A549 (cell line): ENCODE results near the gene SERINC5. TPM values are rescaled to one million over a fixed set of nuclear protein-coding genes. Genes with fewer than 3 reads are reported as not detected.

Experiments used
- ATAC-seq, 2 experiments: fragments of 200-7000 bp in 1 of 2; fragments of >200 bp in 1 of 2; cut with Nextera tagmentation in 1 of 2; cut with Tn5 transposase in 1 of 2; 3 replicates each; pipeline versions ENCODE4 v1.8.0 to v1.9.1; 2018 to 2020; ENCODE audit warnings: mild to moderate bottlenecking in 1 of 2, moderate library complexity in 1 of 2
- CTCF ChIA-PET: fragments of 300-600 bp; sonication (Branson Sonifier 250); formaldehyde crosslinking; extraction: SDS; loops from one replicate; lab custom pipeline; 2021; ENCODE audit warnings: antibody characterized with exemption, inconsistent platforms; lab: Yijun Ruan, JAX
- POLR2A ChIA-PET: fragments of 350-600 bp; formaldehyde crosslinking; extraction: SDS; loops from one replicate; lab custom pipeline; 2021; ENCODE audit warnings: antibody characterized with exemption, inconsistent platforms; lab: Yijun Ruan, JAX
- DNase-seq, 2 experiments: peaks; one replicate each; pipeline versions ENCODE4 v3.0.0 to v3.0.0-alpha.2; 2011 to 2016; ENCODE audit warnings: low read depth in 1 of 2, low spot score in 1 of 2
- FAIRE-seq: peaks from 2 replicates; lab custom pipeline; 2011; peaks lifted over from hg19 to GRCh38; lab: Jason Lieb, UNC
- H3K27ac ChIP-seq, 2 experiments: fragments of >200 bp; sonication (Bioruptor Twin); formaldehyde crosslinking; 3 replicates each; pipeline ENCODE4 v1.5.1; 2016 to 2017
- H3K4me1 ChIP-seq: fragments of >200 bp; sonication (Bioruptor Twin); formaldehyde crosslinking; 3 replicates; pipeline ENCODE4 v1.6.1; 2016
- H3K4me2 ChIP-seq: fragments of >200 bp; sonication (Bioruptor Twin); formaldehyde crosslinking; 3 replicates; pipeline ENCODE4 v1.6.1; 2016
- H3K4me3 ChIP-seq: fragments of >200 bp; sonication (Bioruptor Twin); formaldehyde crosslinking; 3 replicates; pipeline ENCODE4 v1.5.1; 2016
- H3K9me3 ChIP-seq: fragments of >200 bp; sonication (Bioruptor Twin); formaldehyde crosslinking; 3 replicates; pipeline ENCODE4 v1.6.1; 2016
- BHLHE40 ChIP-seq: IDR thresholded peaks from 2 replicates; pipeline ENCODE4 v1.6.1; 2012; ENCODE audit warnings: low read depth, low read length, inconsistent platforms
- CHD4 ChIP-seq: fragments of 200-600 bp; sonication (generic); IDR thresholded peaks from 2 replicates; pipeline ENCODE4 v1.6.1; 2016; ENCODE audit warnings: antibody characterized with exemption, mild to moderate bottlenecking, borderline replicate concordance
- EHF ChIP-seq: fragments of 250-450 bp; sonication (Bioruptor Pico); IDR thresholded peaks from 2 replicates; pipeline ENCODE4 v1.5.0; 2020; ENCODE audit warnings: mild to moderate bottlenecking
- EHMT2 ChIP-seq: fragments of 200-600 bp; sonication (generic); IDR thresholded peaks from 2 replicates; pipeline ENCODE4 v1.6.1; 2016; ENCODE audit warnings: antibody characterized with exemption, low read depth, mild to moderate bottlenecking, moderate library complexity
- HMGXB4 ChIP-seq: fragments of 250-450 bp; sonication (Bioruptor Pico); IDR thresholded peaks from 2 replicates; pipeline ENCODE4 v1.5.0; 2021; ENCODE audit warnings: mild to moderate bottlenecking, moderate library complexity, borderline replicate concordance
- HOXB13 ChIP-seq: fragments of 250-450 bp; sonication (Bioruptor Pico); IDR thresholded peaks from 2 replicates; pipeline ENCODE4 v1.5.0; 2020; ENCODE audit warnings: low read depth, mild to moderate bottlenecking, moderate library complexity
- HOXB5 ChIP-seq: fragments of 250-450 bp; sonication (Bioruptor Pico); IDR thresholded peaks from 2 replicates; pipeline ENCODE4 v1.5.0; 2020; ENCODE audit warnings: mild to moderate bottlenecking, moderate library complexity
- JUN ChIP-seq, 2 experiments: fragments of >200 bp; sonication (Bioruptor Twin); formaldehyde crosslinking; IDR thresholded peaks; 2 replicates in 1 of 2; 3 replicates in 1 of 2; pipeline ENCODE4 v1.6.1; 2016 to 2017
- MAFK ChIP-seq: fragments of 450-650 bp; IDR thresholded peaks from 2 replicates; pipeline ENCODE4 v1.6.1; 2014; ENCODE audit not compliant: partially characterized antibody
- MAX ChIP-seq: IDR thresholded peaks from 2 replicates; pipeline ENCODE4 v1.6.1; 2012
- MYC ChIP-seq: IDR thresholded peaks from 2 replicates; pipeline ENCODE4 v1.6.1; 2012; ENCODE audit warnings: mild to moderate bottlenecking, inconsistent platforms, low read length, improper control_type of control experiment, borderline replicate concordance
- NPAS2 ChIP-seq: fragments of 250-450 bp; sonication (Bioruptor Pico); IDR thresholded peaks from 2 replicates; pipeline ENCODE4 v1.8.0; 2022; ENCODE audit warnings: mild to moderate bottlenecking, moderate library complexity, borderline replicate concordance
- PBX3 ChIP-seq: IDR thresholded peaks from 2 replicates; pipeline ENCODE4 v1.6.1; 2012
- PHF8 ChIP-seq: fragments of 200-600 bp; sonication (generic); IDR thresholded peaks from 2 replicates; pipeline ENCODE4 v1.6.1; 2016; ENCODE audit warnings: low read depth, mild to moderate bottlenecking, antibody characterized with exemption, moderate library complexity, borderline replicate concordance
- POLR2A ChIP-seq: IDR thresholded peaks from 2 replicates; pipeline ENCODE4 v1.6.1; 2012; ENCODE audit warnings: mild to moderate bottlenecking, low read length
- POLR2AphosphoS2 ChIP-seq: conservative IDR thresholded peaks from 2 replicates; pipeline ENCODE4 v1.6.1; 2012; ENCODE audit warnings: low read length, improper control_type of control experiment, inconsistent platforms
- RAD21 ChIP-seq, 2 experiments: fragments of >200 bp in 1 of 2; sonication (Bioruptor Twin) in 1 of 2; formaldehyde crosslinking in 1 of 2; IDR thresholded peaks in 1 of 2; conservative IDR thresholded peaks in 1 of 2; 2 replicates in 1 of 2; 3 replicates in 1 of 2; pipeline ENCODE4 v1.6.1; 2012 to 2018; ENCODE audit warnings: inconsistent platforms in 1 of 2
- RCOR1 ChIP-seq: fragments of 150-350 bp; IDR thresholded peaks from 2 replicates; pipeline ENCODE4 v1.6.1; 2014; ENCODE audit warnings: antibody characterized with exemption, low read length, low read depth
- REST ChIP-seq: fragments of 200-600 bp; sonication (generic); IDR thresholded peaks from 2 replicates; pipeline ENCODE4 v1.6.1; 2016; ENCODE audit warnings: antibody characterized with exemption, mild to moderate bottlenecking, moderate library complexity
- SMC3 ChIP-seq: fragments of >200 bp; sonication (Bioruptor Twin); formaldehyde crosslinking; IDR thresholded peaks from 3 replicates; pipeline ENCODE4 v1.6.1; 2018; ENCODE audit warnings: inconsistent platforms
- USF2 ChIP-seq: fragments of 450-650 bp; IDR thresholded peaks from 2 replicates; pipeline ENCODE4 v1.6.1; 2014; ENCODE audit warnings: antibody characterized with exemption
- ZC3H11A ChIP-seq: fragments of 450-650 bp; IDR thresholded peaks from 2 replicates; pipeline ENCODE4 v1.6.1; 2014; ENCODE audit warnings: antibody characterized with exemption, mild to moderate bottlenecking
- ZSCAN20 ChIP-seq: fragments of 250-450 bp; sonication (Bioruptor Pico); IDR thresholded peaks from 2 replicates; pipeline ENCODE4 v1.8.0; 2022; ENCODE audit warnings: mild to moderate bottlenecking, moderate library complexity
- WGBS: methylation state at CpG from one replicate; pipeline ENCODE4 v1.1.6; 2017; ENCODE audit errors: missing lambda C conversion rate; 5-methylcytosine and 5-hydroxymethylcytosine counted together
- polyA plus RNA-seq, 4 experiments: library from polyadenylated mRNA; depleted of rRNA in 3 of 4; stranded (reverse); fragments of >200 nt; fragmentation: RNase III in 1 of 4; extraction: RNeasy Plus Mini Kit Qiagen cat#74134 plus additional on column Dnase treatment in 1 of 4; gene quantifications; 2 replicates in 3 of 4; 3 replicates in 1 of 4; pipeline ENCODE4 v1.2.3, GENCODE V29; 2011 to 2017

The SERINC5 gene
- polyA plus RNA-seq, 2 of the 4 experiments (the other 2 are of a cell fraction): 7.0 to 13.4 TPM

GRCh38 chr5:80170117-80170535 is 85.7 kb downstream of the SERINC5 start:
- Histone ChIP-seq H3K4me3 (no peak overlapping the region), H3K27ac (no peak overlapping the region), H3K4me1 (no peaks in the 10 kb centered on the region), H3K4me2 (no peak overlapping the region), H3K9me3 (no peaks in the 10 kb centered on the region)
- DNase-seq (no peak), FAIRE-seq (no peak), ATAC-seq (no peak)
- ChIA-PET POLR2A (no interaction called here), CTCF (interaction anchor here (0.6 to 1.8 kb wide), 2 partner anchors 78 to 80 kb away, joined by 3 to 6 read pairs; no protein-coding TSS in a partner anchor)
- WGBS: 70% methylated on average over 2 of the region's 2 CpGs
- no peak for TF ChIP-seq MAX
- no peak for TF ChIP-seq JUN (IDR thresholded peaks at IDR 0.05)
- TF ChIP-seq ZSCAN20 (CRISPR knock-in tag): no peak

- Histone ChIP-seq H3K4me1 (no peaks in the 10 kb centered on the region), H3K9me3 (no peaks in the 10 kb centered on the region), H3K4me3 (no peak overlapping the region), H3K4me2 (no peak overlapping the region), H3K27ac (no peak overlapping the region)
- CTCF ChIA-PET: no interaction called here
- FAIRE-seq: no peak
- WGBS: 94% methylated on average over 8 of the region's 8 CpGs
- POLR2A ChIA-PET: interaction anchor here (0.5 kb wide), 1 partner anchor 90 kb away, joined by 3 read pairs; no protein-coding TSS in a partner anchor
- TF ChIP-seq POLR2AphosphoS2: no peak
- TF ChIP-seq EHF: no peak
- TF ChIP-seq, all 56 proteins: peak for 0
- DNase-seq (no peak), ATAC-seq (no peak)
These were observed 87.3 kb downstream of the SERINC5 start for GRCh38 chr5:80168388-80169028.

GRCh38 chr5:80165452-80165851 is 90.4 kb downstream of the SERINC5 start:
- no peak overlapping the region for H3K27ac ChIP-seq
- no peak for DNase-seq
- CTCF ChIA-PET: interaction anchor here (0.8 kb wide), 1 partner anchor 142 kb away, joined by 3 read pairs; no protein-coding TSS in a partner anchor
- no peak overlapping the region for H3K4me3 ChIP-seq
- H3K9me3 ChIP-seq: no peaks in the 10 kb centered on the region
- FAIRE-seq: no peak
- POLR2A ChIA-PET: no interaction called here
- no peak for ATAC-seq
- no peak for TF ChIP-seq PBX3
- no peak for TF ChIP-seq SMC3
- no peak for TF ChIP-seq HMGXB4 (CRISPR knock-in tag)
- no peak for TF ChIP-seq RAD21 (conservative IDR thresholded peaks at IDR 0.05 in 1 of 2, IDR thresholded peaks at IDR 0.05 in 1 of 2)
- no peak for TF ChIP-seq MAFK
- H3K4me1 ChIP-seq: no peaks in the 10 kb centered on the region
- whole genome bisulfite sequencing: 63% methylated on average over 3 of the region's 3 CpGs
- no peak overlapping the region for H3K4me2 ChIP-seq

GRCh38 chr5:80161165-80161564 is 94.7 kb downstream of the SERINC5 start:
- no peaks in the 10 kb centered on the region for H3K9me3 ChIP-seq
- DNase-seq (no peak), FAIRE-seq (no peak), ATAC-seq (no peak)
- POLR2A ChIA-PET: no interaction called here
- no peak overlapping the region for H3K27ac ChIP-seq
- H3K4me1 ChIP-seq: no peaks in the 10 kb centered on the region
- 91% methylated on average over 1 of the region's 1 CpG for WGBS
- H3K4me3 ChIP-seq: no peak overlapping the region
- CTCF ChIA-PET: no interaction called here
- H3K4me2 ChIP-seq: no peak overlapping the region
- TF ChIP-seq POLR2A (no peak), HOXB13 (no peak), ZC3H11A (no peak), RCOR1 (no peak), JUN (IDR thresholded peaks at IDR 0.05) (no peak), HOXB5 (CRISPR knock-in tag) (no peak), NPAS2 (CRISPR knock-in tag) (no peak), PHF8 (no peak), CHD4 (no peak), USF2 (no peak), MYC (no peak), EHMT2 (no peak), BHLHE40 (no peak), REST (no peak)
